Gastrocnemius medialis (tissue), 4 donors: Measurements from ENCODE around the gene RTTN. TPM values are rescaled to one million over a fixed set of nuclear protein-coding genes. Genes with fewer than 3 reads are reported as not detected.

ENCODE experiments used
- ATAC-seq, 2 donors: fragments of 150-250 bp; one replicate each; pipeline ENCODE4 v1.9.1; 2016
- DNase-seq, 2 donors: peaks; one replicate each; pipeline ENCODE4 v3.0.0-alpha.2; 2019
- H3K27ac ChIP-seq, 4 donors: fragments of 200-600 bp; sonication (generic); 1 replicate in 1 of 4; 2 replicates in 3 of 4; pipeline ENCODE4 v1.5.1; 2016 to 2018; ENCODE audit warnings: mild to moderate bottlenecking in 2 of 4, moderate library complexity in 1 of 4
- H3K27me3 ChIP-seq, 3 donors: fragments of 200-600 bp; sonication (generic) in 2 of 3; 1 replicate in 1 of 3; 2 replicates in 2 of 3; pipeline versions ENCODE4 v1.5.1 to v1.6.0; 2016 to 2019; ENCODE audit warnings: mild to moderate bottlenecking in 1 of 3, moderate library complexity in 1 of 3
- H3K36me3 ChIP-seq, 2 donors: fragments of 200-600 bp; sonication (generic) in 1 of 2; one replicate each; pipeline ENCODE4 v1.5.1; 2017 to 2018
- H3K4me1 ChIP-seq, 2 donors: fragments of 200-600 bp; sonication (generic) in 1 of 2; one replicate each; pipeline ENCODE4 v1.5.1; 2016 to 2017; ENCODE audit warnings: mild to moderate bottlenecking in 2 of 2
- H3K4me3 ChIP-seq, 4 donors: fragments of 200-600 bp; sonication (generic) in 3 of 4; 1 replicate in 1 of 4; 2 replicates in 3 of 4; pipeline ENCODE4 v1.5.1; 2016 to 2019; ENCODE audit warnings: mild to moderate bottlenecking in 2 of 4
- H3K9me3 ChIP-seq, 3 donors: fragments of 200-600 bp; sonication (generic) in 2 of 3; 1 replicate in 1 of 3; 2 replicates in 2 of 3; pipeline ENCODE4 v1.5.1; 2016 to 2019
- POLR2A ChIP-seq, 2 donors: fragments of 450-650 bp; IDR thresholded peaks; one replicate each; pipeline ENCODE4 v1.6.1; 2017; ENCODE audit warnings: antibody characterized with exemption in 2 of 2, mild to moderate bottlenecking in 2 of 2, moderate library complexity in 2 of 2
- in situ Hi-C, 4 donors: fragments of 200-750 bp; cut with MboI; loops; one replicate each; pipeline versions ENCODE4 v1.15.0 to v1.8.0; 2017; ENCODE audit warnings: low sequenced_read_pairs in 4 of 4
- intact Hi-C: fragments of 100-400 bp; cut with DNase I; formaldehyde crosslinking; loops from one replicate; pipeline ENCODE4 v1.15.1; 2023; ENCODE audit warnings: low total_unique reads
- total RNA-seq, 4 donors: library from RNA; depleted of rRNA; stranded (reverse); fragments of >200 nt; gene quantifications; one replicate each; pipeline versions ENCODE4 v1.1.0 to v1.2.3, GENCODE V29; 2016
- TF ChIP-seq, protein P1 (sequence below), 5 experiments: fragments of 450-650 bp in 3 of 5; fragments of 200-600 bp in 2 of 5; sonication (generic) in 2 of 5; IDR thresholded peaks in 4 of 5; conservative IDR thresholded peaks in 1 of 5; 1 replicate in 4 of 5; 2 replicates in 1 of 5; pipeline ENCODE4 v1.5.1; 2016 to 2019; ENCODE audit warnings: antibody characterized with exemption in 5 of 5, mild to moderate bottlenecking in 3 of 5, moderate library complexity in 3 of 5

RTTN gene
- total RNA-seq, 4 donors from 2014 or later, result 3.2 to 9.7 (median 4.9) TPM

DNA sequence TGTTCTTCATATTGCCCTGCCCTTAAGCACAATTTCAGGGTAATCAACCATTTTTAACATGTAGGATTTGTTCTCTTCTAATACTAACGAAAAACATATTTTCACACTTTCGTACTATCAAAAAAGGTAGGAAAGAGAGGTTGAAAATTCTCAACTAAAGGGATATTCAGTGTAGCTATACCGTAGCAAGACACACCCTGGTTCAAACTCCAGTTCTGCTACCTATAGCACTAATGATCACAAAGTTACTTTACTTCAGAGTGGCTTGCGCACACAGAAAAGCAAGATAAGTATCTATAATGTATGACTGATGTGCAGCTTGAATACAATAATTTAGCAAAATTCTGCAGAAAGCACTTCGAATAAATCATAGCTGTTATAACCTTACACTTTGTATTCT is 132.1 kb downstream of the RTTN start:
- intact Hi-C loops, result no loop called here
- Histone ChIP-seq H3K27ac (no peak overlapping the region), H3K4me3 (no peak overlapping the region), H3K4me1 (no peaks in the 10 kb centered on the region), H3K9me3 (no peaks in the 10 kb centered on the region), H3K36me3 (no peaks in the 10 kb centered on the region), H3K27me3 (no peaks in the 10 kb centered on the region)
- in situ Hi-C loops, result no loop called here
- no peak for DNase-seq
- TF ChIP-seq POLR2A (IDR thresholded peaks at IDR 0.05), result no peak
- TF ChIP-seq, protein P1, sequence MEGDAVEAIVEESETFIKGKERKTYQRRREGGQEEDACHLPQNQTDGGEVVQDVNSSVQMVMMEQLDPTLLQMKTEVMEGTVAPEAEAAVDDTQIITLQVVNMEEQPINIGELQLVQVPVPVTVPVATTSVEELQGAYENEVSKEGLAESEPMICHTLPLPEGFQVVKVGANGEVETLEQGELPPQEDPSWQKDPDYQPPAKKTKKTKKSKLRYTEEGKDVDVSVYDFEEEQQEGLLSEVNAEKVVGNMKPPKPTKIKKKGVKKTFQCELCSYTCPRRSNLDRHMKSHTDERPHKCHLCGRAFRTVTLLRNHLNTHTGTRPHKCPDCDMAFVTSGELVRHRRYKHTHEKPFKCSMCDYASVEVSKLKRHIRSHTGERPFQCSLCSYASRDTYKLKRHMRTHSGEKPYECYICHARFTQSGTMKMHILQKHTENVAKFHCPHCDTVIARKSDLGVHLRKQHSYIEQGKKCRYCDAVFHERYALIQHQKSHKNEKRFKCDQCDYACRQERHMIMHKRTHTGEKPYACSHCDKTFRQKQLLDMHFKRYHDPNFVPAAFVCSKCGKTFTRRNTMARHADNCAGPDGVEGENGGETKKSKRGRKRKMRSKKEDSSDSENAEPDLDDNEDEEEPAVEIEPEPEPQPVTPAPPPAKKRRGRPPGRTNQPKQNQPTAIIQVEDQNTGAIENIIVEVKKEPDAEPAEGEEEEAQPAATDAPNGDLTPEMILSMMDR (IDR thresholded peaks at IDR 0.05 in 4 of 5, conservative IDR thresholded peaks at IDR 0.05 in 1 of 5), result no peak
- ATAC-seq, result no peak

DNA sequence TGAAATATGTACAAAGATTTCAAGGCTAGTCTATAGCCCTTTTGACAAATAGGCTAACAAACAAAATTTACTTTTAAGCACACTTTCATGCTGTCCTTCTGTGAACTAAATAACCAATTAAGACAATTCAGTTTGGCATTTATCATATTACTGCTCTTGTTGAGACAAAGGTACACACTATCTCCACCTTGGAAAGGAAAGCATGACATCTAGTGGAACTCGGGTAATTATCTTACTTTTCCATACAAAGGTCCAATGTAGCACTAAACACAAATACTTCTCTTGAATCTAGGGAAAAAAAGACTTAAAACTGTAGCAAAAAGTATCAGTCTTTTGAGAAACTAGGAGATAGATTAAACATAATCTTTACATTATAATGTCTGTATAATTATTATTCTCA is 132.8 kb downstream of the RTTN start:
- no peak for ATAC-seq
- Histone ChIP-seq H3K27ac (no peak overlapping the region), H3K4me1 (no peaks in the 10 kb centered on the region), H3K9me3 (no peaks in the 10 kb centered on the region), H3K4me3 (no peak overlapping the region), H3K36me3 (no peaks in the 10 kb centered on the region), H3K27me3 (no peaks in the 10 kb centered on the region)
- TF ChIP-seq, protein P1 (IDR thresholded peaks at IDR 0.05 in 4 of 5, conservative IDR thresholded peaks at IDR 0.05 in 1 of 5), result no peak
- TF ChIP-seq POLR2A (IDR thresholded peaks at IDR 0.05), result no peak
- in situ Hi-C loops, result no loop called here
- no peak for DNase-seq
- intact Hi-C loops, result no loop called here

DNA sequence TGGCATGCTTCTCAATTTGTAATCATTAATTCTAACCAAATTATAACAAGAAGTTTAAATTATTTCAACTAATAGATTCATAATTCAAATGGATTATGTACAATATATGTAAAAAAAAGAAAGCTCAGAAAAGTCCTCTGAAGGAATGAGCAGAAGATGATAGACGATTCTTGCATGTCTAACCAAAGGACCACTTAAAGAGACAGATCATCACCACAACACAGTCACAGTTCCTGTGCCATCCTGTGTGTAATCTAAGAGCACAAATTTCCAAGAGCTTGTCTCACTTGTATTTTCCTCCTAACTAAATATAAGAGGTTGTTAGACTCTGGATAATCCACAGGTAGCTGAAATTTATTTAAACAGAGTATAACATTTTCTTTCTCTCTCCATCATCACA is 135.5 kb downstream of the RTTN start:
- intact Hi-C loops (no loop called here), in situ Hi-C loops (no loop called here)
- H3K27me3 ChIP-seq, result no peaks in the 10 kb centered on the region
- DNase-seq (no peak), ATAC-seq (no peak)
- H3K36me3 ChIP-seq, result no peaks in the 10 kb centered on the region
- H3K9me3 ChIP-seq, result no peaks in the 10 kb centered on the region
- TF ChIP-seq, protein P1 (IDR thresholded peaks at IDR 0.05 in 4 of 5, conservative IDR thresholded peaks at IDR 0.05 in 1 of 5), result no peak
- no peak for TF ChIP-seq POLR2A (IDR thresholded peaks at IDR 0.05)
- no peaks in the 10 kb centered on the region for H3K4me1 ChIP-seq
- no peak overlapping the region for H3K27ac ChIP-seq
- H3K4me3 ChIP-seq, result no peak overlapping the region

DNA sequence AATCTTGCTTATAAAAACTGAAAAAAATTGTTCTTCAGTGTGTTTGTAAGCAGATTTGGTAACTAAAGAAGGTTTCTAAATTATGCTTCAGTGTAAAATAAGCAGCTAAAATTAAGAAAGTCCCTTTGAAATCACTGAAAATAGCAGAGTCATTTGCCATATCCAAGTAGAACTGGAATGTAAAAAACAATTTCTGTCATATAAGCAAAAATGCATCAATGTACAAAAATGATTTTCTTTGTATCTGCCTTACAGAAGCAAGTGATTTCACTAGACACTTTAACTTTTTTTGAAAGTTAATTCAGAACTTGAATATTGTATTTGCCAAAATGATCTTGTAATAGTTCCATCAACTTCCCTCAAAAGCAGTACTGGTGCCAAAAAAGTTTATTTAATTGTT is 136.1 kb downstream of the RTTN start:
- Histone ChIP-seq H3K4me3 (no peak overlapping the region), H3K36me3 (no peaks in the 10 kb centered on the region), H3K4me1 (no peaks in the 10 kb centered on the region), H3K9me3 (no peaks in the 10 kb centered on the region), H3K27ac (no peak overlapping the region), H3K27me3 (no peaks in the 10 kb centered on the region)
- no peak for ATAC-seq
- TF ChIP-seq, protein P1 (IDR thresholded peaks at IDR 0.05 in 4 of 5, conservative IDR thresholded peaks at IDR 0.05 in 1 of 5), result no peak
- no peak for TF ChIP-seq POLR2A (IDR thresholded peaks at IDR 0.05)
- intact Hi-C loops, result no loop called here
- no peak for DNase-seq
- in situ Hi-C loops, result no loop called here

DNA sequence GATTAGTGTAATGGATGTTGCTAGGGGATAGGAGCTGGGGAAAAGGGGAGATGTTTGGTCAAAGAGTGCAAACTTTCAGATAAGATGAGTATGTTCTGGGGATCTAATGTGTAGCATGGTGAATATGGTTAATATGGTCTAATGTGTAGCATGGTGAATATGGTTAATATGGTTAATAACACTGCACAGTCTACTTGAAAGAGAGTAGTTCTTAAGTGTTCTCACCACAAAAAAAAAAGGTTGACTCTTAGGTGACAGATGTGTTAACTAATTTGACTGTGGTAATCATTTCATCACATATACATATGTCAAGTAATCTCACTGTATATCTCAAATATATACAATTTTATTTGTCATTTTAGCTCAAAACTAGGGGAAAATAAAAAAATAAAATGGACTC is 136.5 kb downstream of the RTTN start:
- no peaks in the 10 kb centered on the region for H3K9me3 ChIP-seq
- H3K27me3 ChIP-seq, result no peaks in the 10 kb centered on the region
- in situ Hi-C loops (no loop called here), intact Hi-C loops (no loop called here)
- no peaks in the 10 kb centered on the region for H3K36me3 ChIP-seq
- H3K27ac ChIP-seq, result no peak overlapping the region
- ATAC-seq (no peak), DNase-seq (no peak)
- no peaks in the 10 kb centered on the region for H3K4me1 ChIP-seq
- no peak for TF ChIP-seq POLR2A (IDR thresholded peaks at IDR 0.05)
- TF ChIP-seq, protein P1 (IDR thresholded peaks at IDR 0.05 in 4 of 5, conservative IDR thresholded peaks at IDR 0.05 in 1 of 5), result no peak
- no peak overlapping the region for H3K4me3 ChIP-seq
